DND-41 (cell line): Measurements from ENCODE around the gene PCDHGC4.

Source experiments
- ATAC-seq: fragments of 200-7000 bp; cut with Tn5 transposase; 3 replicates; pipeline ENCODE4 v1.9.1; 2021; ENCODE audit warnings: low read depth; ENCODE audit not compliant: insufficient read depth
- DNase-seq: peaks from one replicate; pipeline ENCODE4 v3.0.0-alpha.2; 2020
- H2AFZ ChIP-seq: 2 replicates; pipeline ENCODE4 v1.6.0; 2012; ENCODE audit warnings: low read depth, low read length
- H3K27ac ChIP-seq: 2 replicates; pipeline ENCODE4 v1.5.1; 2012; ENCODE audit warnings: low read length, inconsistent platforms
- H3K27me3 ChIP-seq: fragments of 200-600 bp; sonication (generic); 2 replicates; pipeline ENCODE4 v1.6.0; 2012; ENCODE audit warnings: low read length, mild to moderate bottlenecking, inconsistent platforms; ENCODE audit not compliant: insufficient read depth, poor library complexity
- H3K36me3 ChIP-seq: 2 replicates; pipeline ENCODE4 v1.5.1; 2012; ENCODE audit warnings: low read length, inconsistent platforms; ENCODE audit not compliant: insufficient read depth
- H3K4me1 ChIP-seq: 2 replicates; pipeline ENCODE4 v1.5.1; 2012; ENCODE audit warnings: mild to moderate bottlenecking, low read length; ENCODE audit not compliant: insufficient read depth
- H3K4me2 ChIP-seq: 2 replicates; pipeline ENCODE4 v1.6.0; 2012; ENCODE audit warnings: mild to moderate bottlenecking, moderate library complexity, low read length, inconsistent platforms; ENCODE audit not compliant: insufficient read depth
- H3K4me3 ChIP-seq, 2 experiments: fragments of 200-600 bp in 1 of 2; shearing (Covaris generic) in 1 of 2; 2 replicates each; pipeline ENCODE4 v1.5.1; 2012 to 2016; ENCODE audit warnings: inconsistent platforms in 2 of 2, low read length in 2 of 2, mild to moderate bottlenecking in 2 of 2, low read depth in 1 of 2, moderate library complexity in 1 of 2
- H3K79me2 ChIP-seq: 2 replicates; pipeline ENCODE4 v1.6.0; 2012; ENCODE audit warnings: low read length, inconsistent platforms; ENCODE audit not compliant: insufficient read depth
- H3K9ac ChIP-seq: 2 replicates; pipeline ENCODE4 v1.6.0; 2012; ENCODE audit warnings: low read depth, mild to moderate bottlenecking, inconsistent platforms, low read length, moderate library complexity
- H3K9me3 ChIP-seq: 2 replicates; pipeline ENCODE4 v1.5.1; 2012; ENCODE audit warnings: low read length, moderate library complexity, mild to moderate bottlenecking, inconsistent platforms; ENCODE audit not compliant: insufficient read depth, severe bottlenecking
- H4K20me1 ChIP-seq: 2 replicates; pipeline ENCODE4 v1.6.0; 2012; ENCODE audit warnings: low read length; ENCODE audit not compliant: insufficient read depth
- CTCF ChIP-seq: IDR thresholded peaks from 2 replicates; pipeline ENCODE4 v1.5.1; 2012; ENCODE audit warnings: borderline replicate concordance, low read length, moderate library complexity, mild to moderate bottlenecking; ENCODE audit not compliant: poor library complexity, severe bottlenecking; ENCODE audit errors: extremely low read depth
- EZH2 ChIP-seq: IDR thresholded peaks from 3 replicates; pipeline ENCODE4 v1.6.1; 2012; ENCODE audit warnings: borderline replicate concordance, low read depth, mild to moderate bottlenecking, moderate library complexity, low read length, inconsistent platforms; ENCODE audit not compliant: severe bottlenecking

The PCDHGC4 gene

GRCh38 chr5:141488591-141489561 lies 4.0 kb downstream of the PCDHGC4 start, which contains the start of gene PCDHGC5:
Gene PCDHGC5, plus strand, starts transcription at chr5:141489081. Its CDS starts 160 bp downstream, at chr5:141489241.
- DNase-seq: no peak
- H3K36me3 ChIP-seq: no peaks in the 10 kb centered on the region
- H3K4me1 ChIP-seq: no peaks in the 10 kb centered on the region
- H3K4me3 ChIP-seq: no peak within 1 kb of the TSS
- H3K79me2 ChIP-seq: no peaks in the 10 kb centered on the region
- no peaks in the 10 kb centered on the region for H3K27me3 ChIP-seq
- no peak within 1 kb of the TSS for H2AFZ ChIP-seq
- no peaks in the 10 kb centered on the region for H3K9me3 ChIP-seq
- no peak for ATAC-seq
- H3K4me2 ChIP-seq: no peak within 1 kb of the TSS
- no peak within 1 kb of the TSS for H3K9ac ChIP-seq
- TF ChIP-seq CTCF: no peak
- TF ChIP-seq EZH2: no peak
- no peak within 1 kb of the TSS for H3K27ac ChIP-seq
- no peaks in the 10 kb centered on the region; the same call in 1 of the 2 replicates for H4K20me1 ChIP-seq

GRCh38 chr5:141489841-141490240 lies 5.0 kb downstream of the PCDHGC4 start:
- H3K4me3 ChIP-seq: no peak overlapping the region
- ATAC-seq (no peak), DNase-seq (no peak)
- no peak overlapping the region for H3K4me2 ChIP-seq
- H3K27ac ChIP-seq: no peak overlapping the region
- no peak overlapping the region for H3K9ac ChIP-seq
- peaks cover 6% of the 10 kb centered on the region for H3K4me1 ChIP-seq
- no peaks in the 10 kb centered on the region for H3K9me3 ChIP-seq
- TF ChIP-seq EZH2: no peak
- no peaks in the 10 kb centered on the region; the same call in 1 of the 2 replicates for H4K20me1 ChIP-seq
- H3K27me3 ChIP-seq: no peaks in the 10 kb centered on the region
- no peaks in the 10 kb centered on the region for H3K79me2 ChIP-seq
- no peaks in the 10 kb centered on the region for H3K36me3 ChIP-seq
- H2AFZ ChIP-seq: no peak overlapping the region

- no peak for DNase-seq
- H3K36me3 ChIP-seq: no peaks in the 10 kb centered on the region
- ATAC-seq: no peak
- no peaks in the 10 kb centered on the region for H3K9me3 ChIP-seq
- no peaks in the 10 kb centered on the region for H3K79me2 ChIP-seq
- H3K4me3 ChIP-seq: no peak overlapping the region
- H3K4me2 ChIP-seq: no peak overlapping the region
- peaks cover 11% of the 10 kb centered on the region for H3K4me1 ChIP-seq
- no peak overlapping the region for H3K27ac ChIP-seq
- no peaks in the 10 kb centered on the region; the same call in 1 of the 2 replicates for H4K20me1 ChIP-seq
- no peak overlapping the region for H2AFZ ChIP-seq
- no peak overlapping the region for H3K9ac ChIP-seq
- TF ChIP-seq EZH2 (no peak), CTCF (no peak)
- no peaks in the 10 kb centered on the region for H3K27me3 ChIP-seq
These were observed 5.4 kb downstream of the PCDHGC4 start for GRCh38 chr5:141490271-141490670.

- no peaks in the 10 kb centered on the region for H3K9me3 ChIP-seq
- ATAC-seq: no peak
- no peak overlapping the region for H2AFZ ChIP-seq
- H3K4me2 ChIP-seq: no peak overlapping the region
- H3K27me3 ChIP-seq: no peaks in the 10 kb centered on the region
- no peaks in the 10 kb centered on the region; the same call in 1 of the 2 replicates for H4K20me1 ChIP-seq
- H3K9ac ChIP-seq: no peak overlapping the region
- no peak for DNase-seq
- H3K4me1 ChIP-seq: peaks cover 16% of the 10 kb centered on the region
- TF ChIP-seq CTCF: no peak
- no peak for TF ChIP-seq EZH2
- H3K4me3 ChIP-seq: no peak overlapping the region
- H3K27ac ChIP-seq: no peak overlapping the region
- H3K79me2 ChIP-seq: no peaks in the 10 kb centered on the region
- no peaks in the 10 kb centered on the region for H3K36me3 ChIP-seq
These were observed 5.9 kb downstream of the PCDHGC4 start for GRCh38 chr5:141490771-141491170.
